CD4-positive, alpha-beta T cell treated with Interleukin-1 beta for 1 hour (primary cell): ENCODE data around the gene MAP3K20.

Experiments
- DNase-seq, 2 donors: peaks; one replicate each; pipeline ENCODE4 v3.0.0-alpha.2; 2020 to 2022

Gene MAP3K20

GRCh38 chr2:173051463-173052215 is 24.0 kb upstream of the MAP3K20 start:
- DNase-seq = no peak

GRCh38 chr2:173053043-173053699 is 22.5 kb upstream of the MAP3K20 start:
- DNase-seq = no peak

GRCh38 chr2:173054466-173054865 is 21.2 kb upstream of the MAP3K20 start:
- DNase-seq = no peak

GRCh38 chr2:173056705-173057364 is 18.8 kb upstream of the MAP3K20 start:
- no peak for DNase-seq

GRCh38 chr2:173058097-173058496 is 17.5 kb upstream of the MAP3K20 start:
- no peak for DNase-seq

GRCh38 chr2:173058673-173059072 is 17.0 kb upstream of the MAP3K20 start:
- DNase-seq = no peak

GRCh38 chr2:173059292-173059691 is 16.4 kb upstream of the MAP3K20 start:
- no peak for DNase-seq

- no peak for DNase-seq
Measured at GRCh38 chr2:173059971-173060461, 15.6 kb upstream of the MAP3K20 start.

GRCh38 chr2:173062801-173063200 is 12.8 kb upstream of the MAP3K20 start:
- no peak for DNase-seq

- no peak for DNase-seq
Measured at GRCh38 chr2:173064151-173064805, 11.4 kb upstream of the MAP3K20 start.

- no peak for DNase-seq
Measured at GRCh38 chr2:173066887-173067676, 8.6 kb upstream of the MAP3K20 start.

GRCh38 chr2:173075056-173075780 is 428 bp upstream of the MAP3K20 start:
- no peak for DNase-seq

GRCh38 chr2:173076581-173077345 is 1.1 kb downstream of the MAP3K20 start:
- no peak for DNase-seq

GRCh38 chr2:173077506-173078177 is 2.0 kb downstream of the MAP3K20 start:
- DNase-seq = no peak

- DNase-seq = no peak
Measured at GRCh38 chr2:173079141-173079540, 3.5 kb downstream of the MAP3K20 start.

- no peak for DNase-seq
Measured at GRCh38 chr2:173079973-173080860, 4.6 kb downstream of the MAP3K20 start.

GRCh38 chr2:173086518-173087213 is 11.0 kb downstream of the MAP3K20 start:
- DNase-seq = no peak

- DNase-seq = no peak
Measured at GRCh38 chr2:173087214-173087581, 11.6 kb downstream of the MAP3K20 start.
